Peyer's patch (tissue), 4 donors: ENCODE measurements around the gene ALX3.

ENCODE experiments used
- POLR2A ChIP-seq, 2 donors: fragments of 450-650 bp; IDR thresholded peaks; one replicate each; pipeline ENCODE4 v1.5.1; 2017; ENCODE audit warnings: antibody characterized with exemption in 2 of 2, mild to moderate bottlenecking in 2 of 2, moderate library complexity in 2 of 2
- TF ChIP-seq, protein P1 (sequence below), 6 experiments: fragments of 450-650 bp in 4 of 6; fragments of 200-600 bp in 2 of 6; sonication (generic) in 1 of 6; IDR thresholded peaks; one replicate each; pipeline ENCODE4 v1.5.1; 2017 to 2019; ENCODE audit warnings: antibody characterized with exemption in 6 of 6, mild to moderate bottlenecking in 3 of 6, moderate library complexity in 1 of 6

- TF ChIP-seq, protein P1, sequence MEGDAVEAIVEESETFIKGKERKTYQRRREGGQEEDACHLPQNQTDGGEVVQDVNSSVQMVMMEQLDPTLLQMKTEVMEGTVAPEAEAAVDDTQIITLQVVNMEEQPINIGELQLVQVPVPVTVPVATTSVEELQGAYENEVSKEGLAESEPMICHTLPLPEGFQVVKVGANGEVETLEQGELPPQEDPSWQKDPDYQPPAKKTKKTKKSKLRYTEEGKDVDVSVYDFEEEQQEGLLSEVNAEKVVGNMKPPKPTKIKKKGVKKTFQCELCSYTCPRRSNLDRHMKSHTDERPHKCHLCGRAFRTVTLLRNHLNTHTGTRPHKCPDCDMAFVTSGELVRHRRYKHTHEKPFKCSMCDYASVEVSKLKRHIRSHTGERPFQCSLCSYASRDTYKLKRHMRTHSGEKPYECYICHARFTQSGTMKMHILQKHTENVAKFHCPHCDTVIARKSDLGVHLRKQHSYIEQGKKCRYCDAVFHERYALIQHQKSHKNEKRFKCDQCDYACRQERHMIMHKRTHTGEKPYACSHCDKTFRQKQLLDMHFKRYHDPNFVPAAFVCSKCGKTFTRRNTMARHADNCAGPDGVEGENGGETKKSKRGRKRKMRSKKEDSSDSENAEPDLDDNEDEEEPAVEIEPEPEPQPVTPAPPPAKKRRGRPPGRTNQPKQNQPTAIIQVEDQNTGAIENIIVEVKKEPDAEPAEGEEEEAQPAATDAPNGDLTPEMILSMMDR (IDR thresholded peaks at IDR 0.05): no peak
- no peak for TF ChIP-seq POLR2A (IDR thresholded peaks at IDR 0.05)
Measured at GRCh38 chr1:110062612-110063011, 7.9 kb downstream of the ALX3 start.
